Measurements from ENCODE around the gene ZNF616.

DNA sequence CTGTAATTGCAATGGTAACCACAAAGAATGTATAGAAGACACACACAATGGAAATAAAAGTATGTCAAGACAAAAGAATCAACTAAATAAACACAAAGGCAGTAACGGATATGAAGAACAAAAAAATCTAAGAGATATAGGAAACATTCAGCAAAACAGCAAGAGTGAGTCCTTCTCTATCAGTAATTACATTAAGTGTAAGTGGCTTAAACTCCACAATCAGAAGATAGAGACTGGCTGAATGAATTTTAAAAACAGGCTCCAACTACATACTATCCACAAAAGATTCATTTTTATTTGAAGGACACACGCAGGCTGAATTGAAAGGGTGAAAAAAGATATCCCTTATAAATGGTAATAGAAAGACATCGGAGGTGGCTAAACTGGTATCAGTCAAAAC, 19.5 kb downstream of the ZNF616 start:
- TF ChIP-seq POLR2AphosphoS5 (IDR thresholded peaks at IDR 0.05), result no peak
- TF ChIP-seq, protein P1, sequence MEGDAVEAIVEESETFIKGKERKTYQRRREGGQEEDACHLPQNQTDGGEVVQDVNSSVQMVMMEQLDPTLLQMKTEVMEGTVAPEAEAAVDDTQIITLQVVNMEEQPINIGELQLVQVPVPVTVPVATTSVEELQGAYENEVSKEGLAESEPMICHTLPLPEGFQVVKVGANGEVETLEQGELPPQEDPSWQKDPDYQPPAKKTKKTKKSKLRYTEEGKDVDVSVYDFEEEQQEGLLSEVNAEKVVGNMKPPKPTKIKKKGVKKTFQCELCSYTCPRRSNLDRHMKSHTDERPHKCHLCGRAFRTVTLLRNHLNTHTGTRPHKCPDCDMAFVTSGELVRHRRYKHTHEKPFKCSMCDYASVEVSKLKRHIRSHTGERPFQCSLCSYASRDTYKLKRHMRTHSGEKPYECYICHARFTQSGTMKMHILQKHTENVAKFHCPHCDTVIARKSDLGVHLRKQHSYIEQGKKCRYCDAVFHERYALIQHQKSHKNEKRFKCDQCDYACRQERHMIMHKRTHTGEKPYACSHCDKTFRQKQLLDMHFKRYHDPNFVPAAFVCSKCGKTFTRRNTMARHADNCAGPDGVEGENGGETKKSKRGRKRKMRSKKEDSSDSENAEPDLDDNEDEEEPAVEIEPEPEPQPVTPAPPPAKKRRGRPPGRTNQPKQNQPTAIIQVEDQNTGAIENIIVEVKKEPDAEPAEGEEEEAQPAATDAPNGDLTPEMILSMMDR (IDR thresholded peaks at IDR 0.05), result no peak
